ENCODE data around the gene CSRNP3.
A peak's percentile ranks its signal among the peaks of the same experiment; 100 is the strongest.

Gene CSRNP3

DNA sequence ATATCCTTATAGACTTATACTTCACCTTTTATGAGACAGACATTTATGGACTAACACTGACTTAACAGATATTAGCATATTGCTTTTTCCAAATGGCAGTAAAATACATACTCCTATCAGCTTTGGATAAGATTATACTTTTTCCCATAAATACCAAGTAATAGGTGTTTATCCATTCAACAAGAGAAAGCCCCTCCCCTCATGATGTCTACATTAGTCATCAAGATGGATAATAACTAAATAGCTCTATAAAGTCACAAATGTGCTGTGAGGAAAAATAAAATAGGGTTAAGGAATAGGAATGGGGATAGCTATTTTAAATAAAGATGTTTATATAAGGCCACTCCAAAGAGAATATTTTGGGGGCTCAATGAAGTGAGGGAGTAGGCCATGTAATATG lies 39.4 kb downstream of the CSRNP3 start:
- peak; percentile 6 for DNase-seq (ENCODE audit: low read depth)
- no peak overlapping the region for H3K4me3 ChIP-seq (ENCODE audit: low read length)
- TF ChIP-seq, protein P1, sequence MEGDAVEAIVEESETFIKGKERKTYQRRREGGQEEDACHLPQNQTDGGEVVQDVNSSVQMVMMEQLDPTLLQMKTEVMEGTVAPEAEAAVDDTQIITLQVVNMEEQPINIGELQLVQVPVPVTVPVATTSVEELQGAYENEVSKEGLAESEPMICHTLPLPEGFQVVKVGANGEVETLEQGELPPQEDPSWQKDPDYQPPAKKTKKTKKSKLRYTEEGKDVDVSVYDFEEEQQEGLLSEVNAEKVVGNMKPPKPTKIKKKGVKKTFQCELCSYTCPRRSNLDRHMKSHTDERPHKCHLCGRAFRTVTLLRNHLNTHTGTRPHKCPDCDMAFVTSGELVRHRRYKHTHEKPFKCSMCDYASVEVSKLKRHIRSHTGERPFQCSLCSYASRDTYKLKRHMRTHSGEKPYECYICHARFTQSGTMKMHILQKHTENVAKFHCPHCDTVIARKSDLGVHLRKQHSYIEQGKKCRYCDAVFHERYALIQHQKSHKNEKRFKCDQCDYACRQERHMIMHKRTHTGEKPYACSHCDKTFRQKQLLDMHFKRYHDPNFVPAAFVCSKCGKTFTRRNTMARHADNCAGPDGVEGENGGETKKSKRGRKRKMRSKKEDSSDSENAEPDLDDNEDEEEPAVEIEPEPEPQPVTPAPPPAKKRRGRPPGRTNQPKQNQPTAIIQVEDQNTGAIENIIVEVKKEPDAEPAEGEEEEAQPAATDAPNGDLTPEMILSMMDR (IDR thresholded peaks at IDR 0.05; ENCODE audit: insufficient read depth, low read depth, low read length, missing control alignments), result no peak

GRCh38 chr2:165513479-165513878 lies 44.0 kb downstream of the CSRNP3 start:
- H3K4me3 ChIP-seq (ENCODE audit: low read length), result no peak overlapping the region
- TF ChIP-seq, protein P1 (IDR thresholded peaks at IDR 0.05; ENCODE audit: insufficient read depth, low read depth, low read length, missing control alignments), result no peak
- DNase-seq (ENCODE audit: low read depth), result no peak

DNA sequence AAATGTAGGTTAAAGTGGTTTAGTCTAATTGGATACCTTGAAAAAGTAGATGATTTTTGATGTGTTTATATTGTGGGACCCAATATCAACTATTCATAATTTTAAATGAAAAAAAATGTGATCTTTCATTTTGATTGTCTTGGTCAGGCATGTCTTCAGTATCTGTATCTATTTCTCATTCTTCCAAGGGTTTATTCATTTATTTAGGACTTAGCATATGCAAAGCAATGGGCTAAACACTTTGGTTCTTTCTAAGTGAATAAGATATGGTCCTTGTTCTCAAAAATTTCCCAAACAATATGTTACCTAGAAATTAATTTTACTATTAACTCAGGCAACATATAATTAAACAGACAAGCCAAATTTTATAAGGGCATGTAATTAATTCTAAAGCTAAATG lies 49.1 kb downstream of the CSRNP3 start:
- DNase-seq (ENCODE audit: low read depth), result no peak
- no peak overlapping the region for H3K4me3 ChIP-seq (ENCODE audit: low read length)
- TF ChIP-seq, protein P1 (IDR thresholded peaks at IDR 0.05; ENCODE audit: insufficient read depth, low read depth, low read length, missing control alignments), result no peak

DNA sequence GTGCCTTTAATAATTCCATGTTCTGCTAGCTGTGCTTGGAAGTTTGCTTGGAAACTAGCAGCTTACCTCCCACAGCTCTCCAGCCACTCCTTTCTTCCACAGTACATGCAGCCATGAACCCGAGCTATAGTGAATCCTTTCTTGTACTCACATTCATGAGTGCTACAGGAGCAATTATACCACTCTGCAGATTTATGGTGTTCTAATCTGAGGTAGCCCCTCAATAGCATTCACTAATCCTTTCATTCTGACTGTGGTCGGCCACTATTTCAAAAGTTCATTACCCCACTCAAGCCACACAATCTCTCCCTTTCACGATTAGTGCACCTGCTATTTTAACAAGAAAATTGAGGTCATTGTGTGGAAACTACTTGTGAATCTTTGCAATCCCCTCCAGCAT lies 53.2 kb downstream of the CSRNP3 start:
- DNase-seq (ENCODE audit: low read depth), result no peak
- TF ChIP-seq, protein P1 (IDR thresholded peaks at IDR 0.05; ENCODE audit: insufficient read depth, low read depth, low read length, missing control alignments), result no peak

DNA sequence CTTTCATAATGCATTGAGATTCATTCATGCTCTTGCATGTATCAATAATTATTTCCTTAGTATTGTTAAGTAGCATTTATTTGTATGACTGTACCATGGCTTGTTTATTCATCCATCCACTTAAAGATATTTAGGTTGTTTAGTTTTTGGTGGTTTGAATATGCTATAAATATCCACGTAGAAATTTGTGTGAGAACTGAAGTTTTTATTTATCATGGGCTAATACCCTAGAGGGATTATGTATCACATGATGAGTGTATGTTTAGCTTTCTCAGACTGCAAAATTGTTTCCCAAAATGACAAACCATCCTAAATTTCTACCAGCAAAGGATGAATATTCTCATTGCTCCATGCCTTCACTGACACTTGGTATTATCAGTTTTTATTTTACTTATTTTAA lies 55.2 kb downstream of the CSRNP3 start:
- no peak for DNase-seq (ENCODE audit: low read depth)
- H3K4me3 ChIP-seq (ENCODE audit: low read length), result no peak overlapping the region
- TF ChIP-seq, protein P1 (IDR thresholded peaks at IDR 0.05; ENCODE audit: insufficient read depth, low read depth, low read length, missing control alignments), result no peak

More for the DNA sequence above, 53.2 kb downstream of the CSRNP3 start:
- no peak overlapping the region for H3K4me3 ChIP-seq (ENCODE audit: low read length)

DNA sequence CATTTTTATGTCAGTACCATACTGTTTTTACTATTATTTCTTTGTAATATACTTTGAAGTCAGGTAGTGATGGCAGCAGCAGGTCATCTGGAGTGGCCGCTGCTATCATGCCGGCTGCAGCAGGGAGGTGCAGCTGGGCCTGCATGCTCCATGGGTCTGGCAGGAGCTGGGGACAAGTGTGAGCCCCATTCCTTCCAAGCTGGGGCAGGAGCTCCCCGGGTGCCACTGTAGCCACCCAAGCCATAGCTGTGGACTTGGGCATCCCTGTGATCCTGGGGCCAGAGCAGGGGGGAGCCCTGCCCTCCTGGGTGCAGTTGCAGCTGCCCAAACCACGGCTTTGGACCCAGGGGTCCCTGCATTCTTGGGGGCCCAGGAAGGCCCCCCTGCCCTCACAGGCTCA lies 59.2 kb downstream of the CSRNP3 start:
- no peak for DNase-seq (ENCODE audit: low read depth)
- no peak overlapping the region for H3K4me3 ChIP-seq (ENCODE audit: low read length)
- TF ChIP-seq, protein P1 (IDR thresholded peaks at IDR 0.05; ENCODE audit: insufficient read depth, low read depth, low read length, missing control alignments), result no peak

DNA sequence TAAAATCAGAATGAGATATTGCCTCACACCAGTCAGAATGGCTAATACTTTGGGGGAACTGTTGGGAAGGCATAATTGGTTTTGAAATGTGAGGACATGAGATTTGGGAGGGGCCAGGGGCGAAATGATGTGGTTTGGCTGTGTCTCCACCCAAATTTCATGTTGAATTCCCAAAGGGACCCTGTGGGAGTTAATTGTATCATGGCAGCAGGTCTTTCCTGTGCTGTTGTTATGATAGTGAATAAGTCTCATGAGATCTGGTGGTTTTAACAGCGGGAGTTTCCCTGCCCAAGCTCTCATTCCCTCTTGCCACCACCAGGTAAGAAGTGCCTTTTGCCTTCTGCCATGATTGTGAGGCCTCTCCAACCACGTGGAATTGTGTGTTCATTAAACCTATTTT lies 59.6 kb downstream of the CSRNP3 start:
- DNase-seq (ENCODE audit: low read depth), result no peak

More for the DNA sequence above, 59.6 kb downstream of the CSRNP3 start:
- H3K4me3 ChIP-seq (ENCODE audit: low read length), result no peak overlapping the region
- TF ChIP-seq, protein P1 (IDR thresholded peaks at IDR 0.05; ENCODE audit: insufficient read depth, low read depth, low read length, missing control alignments), result no peak
